NB4 (cell line): ENCODE results near the gene AGAP1.

ENCODE experiments used
- POLR2A ChIP-seq: IDR thresholded peaks from 2 replicates; pipeline ENCODE4 v1.6.1; 2011; ENCODE audit warnings: mild to moderate bottlenecking; ENCODE audit not compliant: insufficient read length; ENCODE audit errors: extremely low read depth
- TF ChIP-seq, protein P1 (sequence below): IDR thresholded peaks from one replicate; pipeline ENCODE4 v1.5.1; 2012; ENCODE audit warnings: low read depth, low read length

GRCh38 chr2:236117401-236117800 lies 623.6 kb downstream of the AGAP1 start:
- TF ChIP-seq, protein P1, sequence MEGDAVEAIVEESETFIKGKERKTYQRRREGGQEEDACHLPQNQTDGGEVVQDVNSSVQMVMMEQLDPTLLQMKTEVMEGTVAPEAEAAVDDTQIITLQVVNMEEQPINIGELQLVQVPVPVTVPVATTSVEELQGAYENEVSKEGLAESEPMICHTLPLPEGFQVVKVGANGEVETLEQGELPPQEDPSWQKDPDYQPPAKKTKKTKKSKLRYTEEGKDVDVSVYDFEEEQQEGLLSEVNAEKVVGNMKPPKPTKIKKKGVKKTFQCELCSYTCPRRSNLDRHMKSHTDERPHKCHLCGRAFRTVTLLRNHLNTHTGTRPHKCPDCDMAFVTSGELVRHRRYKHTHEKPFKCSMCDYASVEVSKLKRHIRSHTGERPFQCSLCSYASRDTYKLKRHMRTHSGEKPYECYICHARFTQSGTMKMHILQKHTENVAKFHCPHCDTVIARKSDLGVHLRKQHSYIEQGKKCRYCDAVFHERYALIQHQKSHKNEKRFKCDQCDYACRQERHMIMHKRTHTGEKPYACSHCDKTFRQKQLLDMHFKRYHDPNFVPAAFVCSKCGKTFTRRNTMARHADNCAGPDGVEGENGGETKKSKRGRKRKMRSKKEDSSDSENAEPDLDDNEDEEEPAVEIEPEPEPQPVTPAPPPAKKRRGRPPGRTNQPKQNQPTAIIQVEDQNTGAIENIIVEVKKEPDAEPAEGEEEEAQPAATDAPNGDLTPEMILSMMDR: no peak
- TF ChIP-seq POLR2A: no peak
